ENCODE results near the gene TRPC5OS. TPM values are rescaled to one million over a fixed set of nuclear protein-coding genes. Genes with fewer than 3 reads are reported as not detected.

TRPC5OS gene
- total and polyA plus RNA-seq, 5 experiments from 2014 or later, result not detected

DNA sequence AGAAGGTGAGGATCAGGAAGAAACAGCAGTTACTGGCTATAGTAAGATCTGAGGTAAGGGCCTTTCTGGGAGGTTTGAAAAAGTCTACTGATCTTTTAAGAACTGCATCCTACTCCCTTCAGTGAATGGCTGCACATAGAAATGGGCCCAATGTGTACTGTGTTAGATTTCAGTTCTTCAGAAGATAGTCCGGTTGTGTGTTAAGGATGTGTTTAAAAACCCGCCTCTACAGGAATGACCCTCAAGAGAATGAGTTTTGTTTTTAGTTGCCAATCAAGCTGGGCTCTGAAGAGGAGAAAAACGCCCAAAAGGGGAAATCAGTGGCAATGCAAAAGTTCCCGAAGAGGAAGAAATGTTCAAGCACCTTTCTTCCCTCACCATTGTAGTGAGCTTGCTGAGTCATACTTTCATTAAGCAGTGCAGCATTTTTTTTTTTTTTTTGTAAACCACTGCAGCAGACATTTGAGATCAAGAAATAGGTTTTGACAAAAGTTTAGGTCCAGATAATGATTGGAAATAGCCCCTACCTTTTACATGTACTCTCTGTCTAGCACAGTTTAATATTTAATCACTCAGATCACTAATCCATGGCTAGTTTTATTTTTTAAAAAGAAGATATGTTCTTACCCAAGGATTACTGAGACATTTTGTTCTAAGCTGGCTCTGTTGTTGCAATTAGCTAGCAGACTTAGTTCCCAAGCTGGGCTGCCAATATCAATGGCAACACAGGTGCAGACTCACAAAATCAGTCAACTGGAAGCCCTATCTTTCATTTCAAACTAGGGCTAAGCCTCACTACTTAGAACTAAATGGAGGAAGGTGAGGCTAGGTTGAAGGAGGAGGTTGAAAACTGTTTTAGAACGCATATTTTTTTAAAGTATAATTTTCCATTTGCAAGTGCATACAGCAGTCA is 7.0 kb upstream of the TRPC5OS start:
- ATAC-seq, result no peak
- Mint-ChIP-seq H3K9me3 (no peaks in the 10 kb centered on the region), H3K4me1 (no peaks in the 10 kb centered on the region), H3K27ac (no peak overlapping the region), H3K36me3 (no peaks in the 10 kb centered on the region), H3K4me3 (no peak overlapping the region), H3K27me3 (peaks cover 0 to 20% (median 6%) of the 10 kb centered on the region in 5 donors)
- POLR2A ChIA-PET, result no interaction called here
- DNase-seq, result no peak

DNA sequence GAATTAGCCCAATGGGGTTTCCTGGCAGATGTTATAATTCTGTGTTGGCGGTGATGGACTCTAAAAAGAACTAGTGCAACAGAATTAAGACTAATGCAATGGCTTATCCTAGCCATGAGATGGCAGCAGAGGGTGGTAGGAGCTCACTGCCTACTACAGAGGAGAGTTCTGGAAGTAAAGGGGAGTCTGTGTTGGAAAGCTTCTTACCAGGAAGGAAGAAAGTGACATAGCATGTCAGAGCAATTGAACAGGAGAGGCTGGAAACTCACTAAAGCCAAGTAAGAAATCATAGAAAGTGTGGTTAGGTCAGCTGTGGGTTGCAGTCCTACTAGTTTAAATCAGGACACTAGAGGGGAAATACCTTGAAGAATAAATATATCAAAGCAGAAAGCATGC is 6.3 kb upstream of the TRPC5OS start:
- peaks cover 0 to 20% (median 6%) of the 10 kb centered on the region in 5 donors for H3K27me3 Mint-ChIP-seq
- DNase-seq (peak in 4 of 10 donors; percentile 3 to 29 (median 6)), ATAC-seq (no peak)
- H3K4me1 Mint-ChIP-seq, result no peaks in the 10 kb centered on the region
- H3K27ac Mint-ChIP-seq, result no peak overlapping the region
- POLR2A ChIA-PET, result no interaction called here
- H3K9me3 Mint-ChIP-seq, result no peaks in the 10 kb centered on the region
- no peaks in the 10 kb centered on the region for H3K36me3 Mint-ChIP-seq
- no peak overlapping the region for H3K4me3 Mint-ChIP-seq

DNA sequence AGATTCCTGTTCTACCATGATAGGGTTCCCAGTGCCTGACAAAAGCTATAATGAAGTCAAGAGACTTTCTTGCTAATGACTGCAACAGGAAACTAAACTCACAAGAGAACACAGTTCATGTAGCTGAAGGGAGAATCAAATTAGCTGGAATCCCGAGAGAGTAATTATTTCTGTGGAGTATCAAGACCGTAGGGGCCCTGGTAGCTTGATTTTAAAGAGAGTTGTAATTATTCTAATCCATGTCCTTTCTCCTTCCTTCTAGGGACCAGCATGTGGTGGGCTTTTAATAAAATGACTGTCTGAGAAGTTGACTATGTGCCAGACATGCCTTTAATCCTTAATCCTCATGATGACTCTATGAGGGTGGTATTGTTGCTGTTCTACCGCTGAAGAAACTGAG is 1.7 kb upstream of the TRPC5OS start:
- Mint-ChIP-seq H3K9me3 (no peaks in the 10 kb centered on the region), H3K27me3 (peaks cover 0 to 10% (median 5%) of the 10 kb centered on the region in 5 donors), H3K4me1 (no peaks in the 10 kb centered on the region), H3K4me3 (no peak overlapping the region), H3K36me3 (no peaks in the 10 kb centered on the region), H3K27ac (no peak overlapping the region)
- POLR2A ChIA-PET, result no interaction called here
- DNase-seq (no peak), ATAC-seq (no peak)

DNA sequence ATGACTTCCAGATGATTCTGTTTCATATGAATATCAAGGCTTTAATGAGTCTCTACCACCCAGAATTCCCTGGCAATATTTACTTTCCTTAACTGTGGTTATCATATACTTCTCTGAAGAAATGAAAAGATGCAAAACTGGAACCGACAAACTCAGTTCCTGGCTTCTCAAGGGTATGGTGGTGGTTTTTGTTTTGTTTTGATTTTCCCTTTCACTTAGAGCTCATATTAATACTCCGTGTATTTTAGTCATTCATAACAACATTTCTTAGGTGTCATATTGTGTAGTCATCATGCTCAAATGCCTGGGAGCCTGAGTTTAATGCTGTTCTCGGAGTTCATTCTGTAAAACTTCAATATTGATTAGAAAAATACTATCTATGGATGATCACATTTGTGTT is 665 bp downstream of the TRPC5OS start:
- H3K9me3 Mint-ChIP-seq, result no peaks in the 10 kb centered on the region
- no peaks in the 10 kb centered on the region for H3K36me3 Mint-ChIP-seq
- POLR2A ChIA-PET, result no interaction called here
- no peak overlapping the region for H3K27ac Mint-ChIP-seq
- ATAC-seq, result no peak
- no peak overlapping the region for H3K4me3 Mint-ChIP-seq
- DNase-seq, result no peak
- no peaks in the 10 kb centered on the region for H3K4me1 Mint-ChIP-seq
- peaks cover 0 to 10% (median 0%) of the 10 kb centered on the region in 5 donors for H3K27me3 Mint-ChIP-seq

DNA sequence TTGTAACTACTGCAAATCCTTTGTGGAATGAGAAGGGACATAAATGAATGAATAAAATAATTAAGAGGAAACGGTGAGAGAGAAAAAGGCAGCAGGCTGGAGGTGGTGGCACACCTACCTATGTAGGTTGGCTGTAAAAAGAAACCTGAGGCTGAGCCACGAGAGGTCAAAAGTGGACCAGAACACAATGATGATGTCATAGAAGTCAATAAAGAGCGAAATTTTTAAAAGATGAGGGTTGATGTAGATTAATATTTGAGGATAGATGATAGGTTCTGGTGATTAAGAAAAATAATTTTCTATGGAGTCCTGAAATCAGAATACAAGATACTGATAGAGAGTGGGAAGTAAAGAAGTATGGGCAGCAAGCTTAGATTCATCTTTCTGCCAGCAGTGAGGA is 1.7 kb downstream of the TRPC5OS start:
- Mint-ChIP-seq H3K36me3 (no peaks in the 10 kb centered on the region), H3K4me3 (no peak overlapping the region), H3K4me1 (no peaks in the 10 kb centered on the region), H3K27me3 (peaks cover 0 to 6% (median 0%) of the 10 kb centered on the region in 5 donors), H3K27ac (no peak overlapping the region), H3K9me3 (no peaks in the 10 kb centered on the region)
- ATAC-seq, result no peak
- POLR2A ChIA-PET, result no interaction called here
- no peak for DNase-seq

DNA sequence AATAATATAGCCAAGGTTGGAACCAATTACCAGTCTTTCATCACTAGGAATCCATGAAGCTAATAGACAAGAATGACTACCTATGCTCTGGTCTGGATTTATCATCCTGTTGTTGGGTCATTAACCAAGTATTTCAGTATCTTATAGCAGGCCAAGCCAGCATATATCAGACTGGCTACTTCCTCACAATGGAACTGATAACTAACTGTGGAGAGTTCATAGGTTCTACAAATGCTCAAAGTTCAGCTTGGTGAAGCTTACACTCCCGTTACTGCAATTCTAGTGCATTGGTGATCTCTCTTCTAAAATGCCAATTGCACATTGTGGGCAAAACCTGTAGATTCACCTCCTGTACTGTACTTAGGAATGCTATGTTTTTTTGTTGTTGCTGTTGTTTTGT is 4.8 kb downstream of the TRPC5OS start:
- Mint-ChIP-seq H3K36me3 (no peaks in the 10 kb centered on the region), H3K4me3 (no peak overlapping the region), H3K27me3 (peaks cover 0 to 6% (median 0%) of the 10 kb centered on the region in 5 donors), H3K4me1 (no peaks in the 10 kb centered on the region), H3K27ac (no peak overlapping the region), H3K9me3 (no peaks in the 10 kb centered on the region)
- ATAC-seq, result no peak
- no peak for DNase-seq
- POLR2A ChIA-PET, result no interaction called here

DNA sequence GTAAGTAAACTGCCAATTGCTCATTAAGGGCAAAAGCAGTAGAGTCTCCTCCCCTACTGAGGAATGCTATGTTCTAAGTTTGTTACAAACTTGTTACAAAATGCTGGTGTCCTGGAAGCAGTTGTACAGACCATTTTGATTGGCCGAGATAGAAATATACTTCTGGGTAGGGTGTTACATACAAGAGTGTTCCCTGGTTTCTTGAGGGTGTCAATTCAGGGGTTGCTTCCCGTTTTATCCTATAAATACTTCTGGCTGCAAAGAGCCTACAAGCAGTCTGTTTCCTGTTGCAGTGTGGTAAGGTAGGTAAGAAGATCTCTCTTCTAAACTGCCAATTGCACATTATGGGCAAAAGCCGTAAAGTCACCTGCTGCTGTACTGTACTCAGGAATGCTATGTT is 5.7 kb downstream of the TRPC5OS start:
- DNase-seq (no peak), ATAC-seq (no peak)
- POLR2A ChIA-PET, result no interaction called here
- Mint-ChIP-seq H3K4me1 (no peaks in the 10 kb centered on the region), H3K9me3 (no peaks in the 10 kb centered on the region), H3K36me3 (no peaks in the 10 kb centered on the region), H3K27me3 (peaks cover 0 to 6% (median 0%) of the 10 kb centered on the region in 5 donors), H3K4me3 (no peak overlapping the region), H3K27ac (no peak overlapping the region)

DNA sequence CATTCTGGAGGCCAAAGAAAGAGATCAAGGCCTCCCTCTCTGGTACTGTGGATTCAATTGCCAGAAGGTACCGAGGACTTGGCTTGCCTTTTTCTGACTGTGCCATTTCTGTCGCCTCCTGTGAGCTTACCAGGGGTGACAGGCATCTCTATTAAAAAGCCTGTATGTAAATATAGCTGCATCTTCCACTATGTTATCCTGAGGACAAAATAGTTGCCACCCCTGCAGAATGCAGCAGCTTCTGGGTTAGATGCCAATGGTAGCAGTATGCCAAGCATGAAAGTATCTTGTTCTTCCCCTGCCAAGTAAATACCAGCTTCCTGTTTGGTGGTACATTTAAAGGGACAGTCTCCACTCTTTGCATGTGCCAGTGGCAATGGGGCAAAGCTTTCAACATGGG is 10.7 kb downstream of the TRPC5OS start:
- no peak for ATAC-seq
- Mint-ChIP-seq H3K9me3 (no peaks in the 10 kb centered on the region), H3K27me3 (no peaks in the 10 kb centered on the region), H3K36me3 (no peaks in the 10 kb centered on the region), H3K27ac (no peak overlapping the region), H3K4me3 (no peak overlapping the region), H3K4me1 (no peaks in the 10 kb centered on the region)
- DNase-seq, result no peak
- POLR2A ChIA-PET, result no interaction called here

DNA sequence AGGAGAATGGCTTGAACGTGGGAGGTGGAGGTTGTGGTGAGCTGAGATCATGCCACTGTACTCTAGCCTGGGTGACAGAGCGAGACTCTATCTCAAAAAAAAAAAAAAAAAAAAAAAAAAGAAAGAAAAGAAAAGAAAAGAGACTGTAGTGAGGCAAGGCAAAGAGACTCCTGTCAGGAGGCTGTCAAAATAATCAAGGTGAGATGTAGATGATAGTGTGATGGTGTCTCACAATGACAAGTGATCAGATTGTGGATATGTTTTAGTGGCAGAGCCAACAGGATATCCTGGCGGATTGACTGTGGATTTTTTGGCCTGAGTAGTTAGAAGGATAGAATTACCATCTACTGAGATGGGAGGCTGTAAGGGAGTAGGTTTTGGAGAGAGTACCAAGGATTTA is 12.6 kb downstream of the TRPC5OS start:
- no peaks in the 10 kb centered on the region for H3K36me3 Mint-ChIP-seq
- no peak for DNase-seq

DNA sequence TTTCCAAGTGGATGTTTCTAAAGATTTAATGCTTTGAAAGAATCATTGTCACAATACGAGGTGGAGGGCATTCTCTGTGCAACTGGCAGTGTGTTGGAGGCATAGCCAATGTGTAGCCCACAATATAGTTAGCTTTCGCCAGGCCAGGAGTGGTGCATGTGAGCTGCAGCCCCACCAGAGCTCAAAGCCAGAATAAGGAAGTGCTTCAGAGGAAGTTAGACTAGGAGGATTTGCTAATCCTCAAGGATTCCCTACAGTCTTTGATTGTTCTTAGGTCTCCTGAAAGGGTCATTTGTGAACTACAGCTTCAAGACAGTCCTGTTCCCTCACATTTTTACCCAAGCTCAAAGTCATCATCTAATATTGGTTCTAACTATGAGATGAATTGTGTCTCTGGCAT is 16.4 kb downstream of the TRPC5OS start:
- no peaks in the 10 kb centered on the region for H3K9me3 Mint-ChIP-seq
- POLR2A ChIA-PET, result no interaction called here
- DNase-seq (no peak), ATAC-seq (no peak)
- H3K4me3 Mint-ChIP-seq, result no peak overlapping the region
- no peaks in the 10 kb centered on the region for H3K36me3 Mint-ChIP-seq
- H3K27me3 Mint-ChIP-seq, result no peaks in the 10 kb centered on the region
- H3K4me1 Mint-ChIP-seq, result no peaks in the 10 kb centered on the region
- no peak overlapping the region for H3K27ac Mint-ChIP-seq

More for the DNA sequence above, 12.6 kb downstream of the TRPC5OS start:
- Mint-ChIP-seq H3K9me3 (no peaks in the 10 kb centered on the region), H3K27ac (no peak overlapping the region), H3K4me1 (no peaks in the 10 kb centered on the region), H3K27me3 (no peaks in the 10 kb centered on the region), H3K4me3 (no peak overlapping the region)
- POLR2A ChIA-PET, result no interaction called here
- no peak for ATAC-seq

DNA sequence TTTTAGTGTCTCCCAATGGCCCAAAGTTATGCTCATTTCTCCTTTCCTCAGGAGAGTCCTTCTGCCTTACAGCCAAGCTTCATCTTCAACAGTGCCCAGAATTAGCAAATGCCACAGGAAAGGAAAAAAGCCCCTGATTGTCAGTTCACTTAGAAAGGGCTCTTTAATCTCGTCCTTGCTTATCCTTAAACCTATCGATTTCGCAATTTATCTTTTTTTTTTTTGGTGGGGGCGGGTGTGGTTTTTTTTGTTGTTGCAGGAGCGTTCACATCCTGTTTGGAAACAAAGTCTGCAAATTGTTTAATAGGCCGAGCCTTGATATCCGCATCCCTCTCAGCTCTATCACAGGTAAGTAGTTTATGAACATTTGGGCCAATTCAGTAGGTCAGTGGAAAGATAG is 20.2 kb downstream of the TRPC5OS start:
- Mint-ChIP-seq H3K4me1 (no peaks in the 10 kb centered on the region), H3K9me3 (no peaks in the 10 kb centered on the region), H3K36me3 (no peaks in the 10 kb centered on the region), H3K4me3 (no peak overlapping the region), H3K27me3 (peaks cover 0 to 7% (median 0%) of the 10 kb centered on the region in 5 donors), H3K27ac (no peak overlapping the region)
- DNase-seq, result no peak
- POLR2A ChIA-PET, result no interaction called here
- no peak for ATAC-seq

DNA sequence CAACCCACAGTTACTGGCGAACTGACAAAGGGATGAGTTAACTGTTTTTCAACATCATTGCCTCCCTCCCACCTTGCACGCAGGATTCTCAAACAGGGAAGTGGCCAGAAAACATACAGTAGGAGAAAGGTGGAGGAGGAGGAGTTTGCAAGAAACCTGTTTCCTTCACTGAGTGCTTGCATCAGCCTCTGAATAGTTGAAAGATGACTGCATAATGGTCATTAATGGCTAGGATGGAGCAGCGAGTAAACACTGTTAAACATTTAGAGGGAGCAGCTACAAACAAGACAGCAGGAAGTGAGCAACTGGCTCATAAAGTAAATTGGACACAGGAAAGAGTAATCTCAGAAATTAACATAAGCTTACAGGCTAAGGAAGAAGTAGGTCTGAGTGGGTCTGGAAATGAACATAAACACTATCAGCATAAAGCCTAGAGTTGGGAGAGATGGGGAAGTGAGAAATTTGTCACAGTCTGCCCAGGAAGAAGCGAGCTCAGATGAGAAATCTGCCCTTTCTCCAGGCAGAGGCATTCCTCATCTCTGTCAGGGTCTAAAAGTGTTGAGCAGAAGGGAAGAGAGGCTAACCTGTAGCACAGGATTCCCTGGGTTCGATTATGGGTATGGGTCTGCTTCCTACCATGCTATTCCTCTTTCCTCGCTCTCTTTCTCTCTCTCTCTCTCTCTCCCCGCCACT is 38.6 kb downstream of the TRPC5OS start:
- Mint-ChIP-seq H3K27ac (no peak overlapping the region), H3K27me3 (peaks cover 0 to 4% (median 0%) of the 10 kb centered on the region in 5 donors), H3K9me3 (peaks cover 0 to 9% (median 0%) of the 10 kb centered on the region in 9 donors), H3K4me3 (no peak overlapping the region), H3K36me3 (no peaks in the 10 kb centered on the region), H3K4me1 (no peaks in the 10 kb centered on the region)
- no peak for DNase-seq
- POLR2A ChIA-PET, result no interaction called here
- no peak for ATAC-seq

DNA sequence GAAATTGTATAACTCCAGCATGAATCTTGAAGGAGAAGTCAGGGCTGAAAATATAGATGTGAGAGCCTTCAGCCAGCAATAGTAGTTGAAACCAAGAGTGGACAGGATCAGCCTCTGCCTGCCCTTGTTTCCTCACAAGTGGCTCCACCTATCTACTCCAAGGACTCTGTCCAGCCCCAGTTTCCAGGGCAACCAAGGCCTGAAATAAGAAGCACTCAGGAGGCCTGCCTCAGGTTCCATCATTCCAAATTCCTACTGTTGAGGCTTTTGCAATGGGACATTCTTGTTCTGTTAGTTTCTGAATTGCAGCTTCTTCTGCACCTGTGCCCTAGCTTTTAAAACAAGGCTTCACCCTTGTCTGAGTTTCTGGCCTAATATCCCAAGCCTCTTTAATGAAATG is 41.6 kb downstream of the TRPC5OS start:
- H3K36me3 Mint-ChIP-seq, result no peaks in the 10 kb centered on the region
- no peaks in the 10 kb centered on the region for H3K4me1 Mint-ChIP-seq
- H3K4me3 Mint-ChIP-seq, result no peak overlapping the region
- peaks cover 0 to 9% (median 0%) of the 10 kb centered on the region in 9 donors for H3K9me3 Mint-ChIP-seq
- no peak for DNase-seq
- H3K27ac Mint-ChIP-seq, result no peak overlapping the region
- ATAC-seq, result no peak
- peaks cover 0 to 4% (median 0%) of the 10 kb centered on the region in 5 donors for H3K27me3 Mint-ChIP-seq
- POLR2A ChIA-PET, result no interaction called here

All from naive thymus-derived CD8-positive, alpha-beta T cell (primary cell).